Measurements from ENCODE around the gene SESN2.

- TF ChIP-seq CTCF (IDR thresholded peaks at IDR 0.05; ENCODE audit: poor library complexity) = no peak
- no peak for TF ChIP-seq EZH2 (IDR thresholded peaks at IDR 0.05; ENCODE audit: borderline replicate concordance)
These were observed 20.3 kb upstream of the SESN2 start for GRCh38 chr1:28239004-28239403.
